ENCODE results near the gene SGTA. TPM values are rescaled to one million over a fixed set of nuclear protein-coding genes. Genes with fewer than 3 reads are reported as not detected.
A peak's percentile ranks its signal among the peaks of the same experiment; 100 is the strongest.

SGTA gene
- total and polyA plus RNA-seq, 2 of the 13 experiments (the other 11 are each of a cell fraction or from before 2014, with no cell fraction given) = 43.9 to 47.4 TPM

GRCh38 chr19:2819540-2820111 lies 36.6 kb upstream of the SGTA start, which contains the start of gene ZNF554 (continued):
- TF ChIP-seq POLR2AphosphoS5 (IDR thresholded peaks at IDR 0.05; ENCODE audit: low read depth, low read length) (peak; percentile 51), POLR2G (IDR thresholded peaks at IDR 0.05; ENCODE audit: low read depth, low read length) (peak; percentile 62), MTA1 (CRISPR knock-in tag; IDR thresholded peaks at IDR 0.05; ENCODE audit: borderline replicate concordance) (peak; percentile 58; the same call in 1 of the 2 replicates), ZNF232 (CRISPR knock-in tag; IDR thresholded peaks at IDR 0.05; ENCODE audit: borderline replicate concordance) (peak; percentile 66; the same call in 1 of the 2 replicates), MZF1 (CRISPR knock-in tag; IDR thresholded peaks at IDR 0.05; ENCODE audit: borderline replicate concordance) (no peak), NAIF1 (CRISPR knock-in tag; IDR thresholded peaks at IDR 0.05; ENCODE audit: borderline replicate concordance) (no peak), ZKSCAN1 (IDR thresholded peaks at IDR 0.05; ENCODE audit: low read length) (no peak), PCBP2 (optimal IDR thresholded peaks at IDR 0.05; ENCODE audit: low read depth, low read length, poor library complexity, severe bottlenecking) (no peak), PTBP1 (IDR thresholded peaks at IDR 0.05; ENCODE audit: low read depth, low read length, poor library complexity, severe bottlenecking) (no peak), ISL2 (CRISPR knock-in tag; IDR thresholded peaks at IDR 0.05) (peak; percentile 79; the same call in 1 of the 2 replicates), ZSCAN5A (CRISPR knock-in tag; IDR thresholded peaks at IDR 0.05; ENCODE audit: borderline replicate concordance) (no peak), GMEB2 (CRISPR knock-in tag; IDR thresholded peaks at IDR 0.05; ENCODE audit: low read depth) (peak; percentile 60), ZNF276 (CRISPR knock-in tag; IDR thresholded peaks at IDR 0.05; ENCODE audit: low read depth) (no peak), ZNF501 (CRISPR knock-in tag; IDR thresholded peaks at IDR 0.05) (peak; percentile 42; the same call in 1 of the 2 replicates), LBX2 (CRISPR knock-in tag; IDR thresholded peaks at IDR 0.05; ENCODE audit: borderline replicate concordance) (no peak), ZNF776 (CRISPR knock-in tag; IDR thresholded peaks at IDR 0.05) (no peak), KDM2A (CRISPR knock-in tag; IDR thresholded peaks at IDR 0.05; ENCODE audit: borderline replicate concordance, low read depth) (peak; percentile 94), ZBTB37 (CRISPR knock-in tag; IDR thresholded peaks at IDR 0.05) (no peak), E2F1 (CRISPR knock-in tag; IDR thresholded peaks at IDR 0.05) (peak; percentile 47; the same call in 1 of the 2 replicates), ZFP1 (CRISPR knock-in tag; IDR thresholded peaks at IDR 0.05) (peak; percentile 88; the same call in 1 of the 2 replicates), ZNF784 (CRISPR knock-in tag; IDR thresholded peaks at IDR 0.05; ENCODE audit: borderline replicate concordance) (no peak)

All from HepG2 (cell line).